Measurements from ENCODE around the gene SCG5. TPM values are rescaled to one million over a fixed set of nuclear protein-coding genes. Genes with fewer than 3 reads are reported as not detected.
"Not testable (repeated sequence)": the region's sequence is repeated elsewhere in the genome, so short reads cannot be mapped to it uniquely, and the experiment has no call there.

Gene SCG5, protein sequence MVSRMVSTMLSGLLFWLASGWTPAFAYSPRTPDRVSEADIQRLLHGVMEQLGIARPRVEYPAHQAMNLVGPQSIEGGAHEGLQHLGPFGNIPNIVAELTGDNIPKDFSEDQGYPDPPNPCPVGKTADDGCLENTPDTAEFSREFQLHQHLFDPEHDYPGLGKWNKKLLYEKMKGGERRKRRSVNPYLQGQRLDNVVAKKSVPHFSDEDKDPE
- total RNA-seq (2014; rRNA removed) (1.3 and 1.6 TPM in 2 replicates), Bru-seq, nascent RNA (percentile 62 among the genes with signal in this experiment), BruChase-seq, experiment 1, labeled RNA remaining after a 6-hour chase (percentile 72 among the genes with signal in this experiment), BruChase-seq, experiment 2, labeled RNA remaining after a 2-hour chase (percentile 57 among the genes with signal in this experiment)
- long read RNA-seq: 0 reads

DNA sequence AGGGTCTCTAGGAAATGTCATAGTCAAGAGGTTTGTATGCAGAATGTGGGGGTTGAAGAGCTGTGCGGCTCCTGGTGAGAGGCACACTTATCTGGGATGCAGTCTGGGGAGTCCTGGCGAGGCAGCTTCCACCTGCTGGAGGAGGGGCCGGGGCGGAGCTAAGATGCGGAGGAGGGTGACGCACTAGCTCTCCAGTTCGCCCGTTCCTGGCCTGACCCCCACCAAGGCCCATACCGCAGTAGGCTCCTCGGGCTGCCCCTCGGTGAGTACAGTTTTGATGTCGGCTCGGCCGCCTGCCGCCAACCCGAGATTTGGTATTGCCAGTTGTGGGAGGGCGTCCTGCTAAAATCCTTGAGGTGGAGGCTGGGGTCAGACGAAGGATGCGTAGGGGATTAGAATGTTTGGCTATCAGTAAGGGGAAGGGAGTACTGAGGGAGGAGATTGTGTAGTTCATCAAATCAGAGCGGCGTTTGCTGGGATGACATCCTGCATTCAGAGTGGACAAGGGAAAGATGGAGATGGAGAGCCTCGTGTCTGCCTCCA, at the start of gene SCG5:
SCG5 (plus strand) TSS at position 194 of the 543 bp plus-strand sequence. CDS start 1,883 bp downstream, outside the sequence.
- H3K4me1 ChIP-seq (ENCODE audit: insufficient read depth, low read length): peaks cover 12% of the 10 kb centered on the region
- H3K4me2 ChIP-seq (ENCODE audit: low read length): no peak within 1 kb of the TSS
- ChIA-PET CTCF (no interaction called here), POLR2A (ENCODE audit: unreplicated experiment) (no interaction called here)
- no peak; the same call in 1 of the 2 replicates for ATAC-seq
- no peaks in the 10 kb centered on the region for H3K9me2 ChIP-seq (replicated peaks; ENCODE audit: low read length)
- H3K9ac ChIP-seq (ENCODE audit: low read length): no peak within 1 kb of the TSS
- no peak within 1 kb of the TSS for H2AFZ ChIP-seq (ENCODE audit: low read length)
- H3K27ac ChIP-seq (ENCODE audit: low read length): no peak within 1 kb of the TSS
- no peak within 1 kb of the TSS for H3K4me3 ChIP-seq (ENCODE audit: low read length)
- no peaks in the 10 kb centered on the region for H3F3A ChIP-seq (ENCODE audit: low read length, unreplicated experiment)
- H4K20me1 ChIP-seq (ENCODE audit: low read length): 0 out of 2 replicates have a peak, but pooled peaks cover 4% of the 10 kb centered on the region
- no peaks in the 10 kb centered on the region for H3K9me3 ChIP-seq (ENCODE audit: low read length)
- no TSS peak for BruUV-seq (replicated peaks)
- DNase-seq: no peak
- 0 out of 2 replicates have a peak, but pooled peaks cover 4% of the 10 kb centered on the region for H3K79me2 ChIP-seq (ENCODE audit: low read length)
- H3K36me3 ChIP-seq (ENCODE audit: low read depth, low read length): peaks cover 26% of the 10 kb centered on the region
- no peaks in the 10 kb centered on the region for H3K27me3 ChIP-seq (ENCODE audit: low read length)
- intact Hi-C loops (cut with micrococcal nuclease): no loop called here
- TF ChIP-seq EZH2 (IDR thresholded peaks at IDR 0.05; ENCODE audit: low read length, unreplicated experiment) (no peak), EZH2phosphoT487 (IDR thresholded peaks at IDR 0.05; ENCODE audit: borderline replicate concordance, low read length) (no peak)
- TF ChIP-seq, protein P1, sequence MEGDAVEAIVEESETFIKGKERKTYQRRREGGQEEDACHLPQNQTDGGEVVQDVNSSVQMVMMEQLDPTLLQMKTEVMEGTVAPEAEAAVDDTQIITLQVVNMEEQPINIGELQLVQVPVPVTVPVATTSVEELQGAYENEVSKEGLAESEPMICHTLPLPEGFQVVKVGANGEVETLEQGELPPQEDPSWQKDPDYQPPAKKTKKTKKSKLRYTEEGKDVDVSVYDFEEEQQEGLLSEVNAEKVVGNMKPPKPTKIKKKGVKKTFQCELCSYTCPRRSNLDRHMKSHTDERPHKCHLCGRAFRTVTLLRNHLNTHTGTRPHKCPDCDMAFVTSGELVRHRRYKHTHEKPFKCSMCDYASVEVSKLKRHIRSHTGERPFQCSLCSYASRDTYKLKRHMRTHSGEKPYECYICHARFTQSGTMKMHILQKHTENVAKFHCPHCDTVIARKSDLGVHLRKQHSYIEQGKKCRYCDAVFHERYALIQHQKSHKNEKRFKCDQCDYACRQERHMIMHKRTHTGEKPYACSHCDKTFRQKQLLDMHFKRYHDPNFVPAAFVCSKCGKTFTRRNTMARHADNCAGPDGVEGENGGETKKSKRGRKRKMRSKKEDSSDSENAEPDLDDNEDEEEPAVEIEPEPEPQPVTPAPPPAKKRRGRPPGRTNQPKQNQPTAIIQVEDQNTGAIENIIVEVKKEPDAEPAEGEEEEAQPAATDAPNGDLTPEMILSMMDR (conservative IDR thresholded peaks at IDR 0.05; ENCODE audit: low read depth, low read length): no peak

DNA sequence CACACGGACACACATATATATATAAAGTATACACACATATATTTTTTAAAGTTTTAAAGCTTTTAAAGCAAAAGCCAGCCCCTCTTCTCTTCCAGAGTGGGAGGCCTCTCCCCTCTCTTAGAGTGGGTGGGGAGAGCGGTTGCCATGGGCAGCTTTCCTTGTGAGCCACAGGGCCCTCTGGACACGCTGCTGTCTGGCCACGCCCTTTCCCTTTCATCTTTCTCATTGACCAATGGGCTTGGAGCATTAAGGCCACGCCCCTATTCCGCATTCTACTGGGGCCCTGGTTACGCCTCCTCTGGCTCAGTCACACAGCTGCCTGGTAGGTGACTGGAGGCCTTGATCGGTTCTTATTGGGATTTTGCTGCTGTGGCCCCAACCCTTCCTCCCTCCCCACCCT, 48.4 kb upstream of the SCG5 start, which contains the start of gene GOLGA8N:
GOLGA8N (plus strand) TSS at position 306 of the 400 bp plus-strand sequence.
- H4K20me1 ChIP-seq (ENCODE audit: low read length); H3K79me2 ChIP-seq (ENCODE audit: low read length); H3K9ac ChIP-seq (ENCODE audit: low read length); H3K9me2 ChIP-seq (replicated peaks; ENCODE audit: low read length); H3K27ac ChIP-seq (ENCODE audit: low read length); H3K4me1 ChIP-seq (ENCODE audit: insufficient read depth, low read length); H3K9me3 ChIP-seq (ENCODE audit: low read length); intact Hi-C loops (cut with micrococcal nuclease); H3K4me3 ChIP-seq (ENCODE audit: low read length); H3K36me3 ChIP-seq (ENCODE audit: low read depth, low read length); CTCF ChIA-PET; ATAC-seq; POLR2A ChIA-PET (ENCODE audit: unreplicated experiment); H3K4me2 ChIP-seq (ENCODE audit: low read length); DNase-seq; H2AFZ ChIP-seq (ENCODE audit: low read length); H3K27me3 ChIP-seq (ENCODE audit: low read length); BruUV-seq (replicated peaks); H3F3A ChIP-seq (ENCODE audit: low read length, unreplicated experiment): not testable (repeated sequence)

DNA sequence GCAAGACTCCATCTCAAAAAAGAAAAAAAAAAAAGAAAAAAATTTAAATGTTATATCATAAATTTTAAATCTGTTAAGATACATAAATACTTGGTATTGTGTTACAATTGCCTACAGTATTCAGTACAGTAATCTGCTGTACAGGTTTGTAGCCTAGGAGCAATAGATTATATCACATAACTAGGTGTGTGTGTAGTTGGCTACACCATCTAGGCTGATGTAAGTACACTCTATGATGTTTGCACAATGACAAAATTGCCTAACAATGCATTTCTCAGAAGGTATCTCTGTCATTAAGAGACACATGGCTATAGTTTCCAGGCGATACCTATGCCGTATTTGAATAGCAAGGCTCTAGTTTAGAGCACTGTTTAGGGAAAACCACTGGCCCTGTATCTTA, 32.0 kb upstream of the SCG5 start:
- H2AFZ ChIP-seq (ENCODE audit: low read length); H3K27me3 ChIP-seq (ENCODE audit: low read length); H3K9me2 ChIP-seq (replicated peaks; ENCODE audit: low read length); H3K9me3 ChIP-seq (ENCODE audit: low read length); H3K9ac ChIP-seq (ENCODE audit: low read length); H3K36me3 ChIP-seq (ENCODE audit: low read depth, low read length); BruUV-seq (replicated peaks); intact Hi-C loops (cut with micrococcal nuclease); H3K79me2 ChIP-seq (ENCODE audit: low read length); CTCF ChIA-PET; POLR2A ChIA-PET (ENCODE audit: unreplicated experiment); H4K20me1 ChIP-seq (ENCODE audit: low read length); H3K4me1 ChIP-seq (ENCODE audit: insufficient read depth, low read length); H3K4me3 ChIP-seq (ENCODE audit: low read length); H3F3A ChIP-seq (ENCODE audit: low read length, unreplicated experiment): not testable (repeated sequence)
- peak overlapping the region; percentile 46 for H3K27ac ChIP-seq (ENCODE audit: low read length)
- DNase-seq (peak; percentile 71), ATAC-seq (peak; percentile 77)
- peak overlapping the region; percentile 37; the same call in 1 of the 2 replicates for H3K4me2 ChIP-seq (ENCODE audit: low read length)

Measured in PC-3 (cell line).